ENCODE data around the gene AP5Z1.
"Not testable (repeated sequence)": the region's sequence is repeated elsewhere in the genome, so short reads cannot be mapped to it uniquely, and the experiment has no call there.

AP5Z1 gene

DNA sequence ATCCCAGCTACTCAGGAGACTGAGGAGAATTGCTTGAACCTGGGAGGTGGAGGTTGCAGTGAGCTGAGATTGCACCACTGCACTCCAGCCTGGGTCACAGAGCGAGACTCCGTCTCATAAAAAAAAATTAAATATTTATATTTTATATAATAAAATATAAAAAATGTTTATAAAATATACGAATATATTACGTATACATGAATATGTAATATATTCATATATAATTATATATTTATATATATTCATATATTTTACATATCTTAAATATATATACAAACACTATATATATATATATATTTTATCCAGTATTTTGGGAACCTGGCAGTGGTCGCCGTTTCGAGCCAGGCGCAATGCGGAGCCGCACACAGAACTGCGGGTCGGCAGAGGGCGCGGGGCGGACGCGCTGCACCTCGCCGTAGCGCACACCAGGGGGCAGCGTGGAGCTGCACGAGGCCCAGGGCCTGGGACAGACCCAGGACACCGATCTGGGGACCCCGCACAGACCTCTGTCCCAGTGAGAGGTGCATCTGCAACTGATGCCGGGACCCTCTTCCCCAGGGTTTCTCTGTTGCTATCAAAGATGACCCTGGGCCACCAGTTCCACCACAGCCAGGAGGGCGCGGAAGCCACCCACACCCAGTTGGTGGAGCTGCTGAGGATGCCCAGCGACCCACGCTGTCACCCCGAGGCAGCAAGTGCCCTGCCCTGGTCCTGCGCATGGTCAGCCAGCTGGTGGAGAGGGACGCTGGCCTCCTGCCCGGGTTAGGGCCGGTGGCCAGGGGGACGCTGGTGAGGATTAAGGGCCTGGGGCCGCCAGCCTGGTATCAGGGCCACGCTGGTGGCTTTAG, 22.7 kb downstream of the AP5Z1 start:
- no peak for DNase-seq (ENCODE audit: extremely low read depth, low read depth)
- TF ChIP-seq, protein P1, sequence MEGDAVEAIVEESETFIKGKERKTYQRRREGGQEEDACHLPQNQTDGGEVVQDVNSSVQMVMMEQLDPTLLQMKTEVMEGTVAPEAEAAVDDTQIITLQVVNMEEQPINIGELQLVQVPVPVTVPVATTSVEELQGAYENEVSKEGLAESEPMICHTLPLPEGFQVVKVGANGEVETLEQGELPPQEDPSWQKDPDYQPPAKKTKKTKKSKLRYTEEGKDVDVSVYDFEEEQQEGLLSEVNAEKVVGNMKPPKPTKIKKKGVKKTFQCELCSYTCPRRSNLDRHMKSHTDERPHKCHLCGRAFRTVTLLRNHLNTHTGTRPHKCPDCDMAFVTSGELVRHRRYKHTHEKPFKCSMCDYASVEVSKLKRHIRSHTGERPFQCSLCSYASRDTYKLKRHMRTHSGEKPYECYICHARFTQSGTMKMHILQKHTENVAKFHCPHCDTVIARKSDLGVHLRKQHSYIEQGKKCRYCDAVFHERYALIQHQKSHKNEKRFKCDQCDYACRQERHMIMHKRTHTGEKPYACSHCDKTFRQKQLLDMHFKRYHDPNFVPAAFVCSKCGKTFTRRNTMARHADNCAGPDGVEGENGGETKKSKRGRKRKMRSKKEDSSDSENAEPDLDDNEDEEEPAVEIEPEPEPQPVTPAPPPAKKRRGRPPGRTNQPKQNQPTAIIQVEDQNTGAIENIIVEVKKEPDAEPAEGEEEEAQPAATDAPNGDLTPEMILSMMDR (IDR thresholded peaks at IDR 0.05; ENCODE audit: low read depth, low read length): peak; percentile 78

DNA sequence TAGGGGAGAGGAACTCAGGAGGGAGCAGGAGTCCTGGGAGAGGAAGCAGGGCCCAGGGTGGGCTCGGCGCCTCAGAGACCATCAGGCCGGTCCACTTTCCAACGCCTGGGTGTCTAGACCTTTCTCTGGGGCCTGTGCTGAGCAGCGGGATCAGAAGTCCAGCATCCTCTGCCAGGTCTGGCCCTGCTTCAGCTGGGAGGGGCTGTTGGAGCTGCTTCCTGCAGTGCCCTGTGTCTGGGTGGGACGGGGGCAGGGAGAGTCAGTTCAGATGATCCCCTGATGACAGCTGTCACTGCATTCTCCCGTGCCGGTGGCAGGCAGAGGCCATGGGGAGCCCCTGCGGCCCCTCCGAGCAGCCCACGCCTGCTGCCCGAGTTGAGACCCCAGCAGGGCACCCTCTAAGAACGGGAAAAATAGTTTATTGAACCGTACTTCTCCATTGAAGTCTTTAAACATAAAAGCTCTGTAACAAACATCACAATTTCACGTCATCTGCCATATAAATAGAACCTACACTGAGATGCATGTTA, 23.3 kb downstream of the AP5Z1 start:
- TF ChIP-seq, protein P1 (IDR thresholded peaks at IDR 0.05; ENCODE audit: low read depth, low read length): no peak
- DNase-seq (ENCODE audit: extremely low read depth, low read depth): no peak

DNA sequence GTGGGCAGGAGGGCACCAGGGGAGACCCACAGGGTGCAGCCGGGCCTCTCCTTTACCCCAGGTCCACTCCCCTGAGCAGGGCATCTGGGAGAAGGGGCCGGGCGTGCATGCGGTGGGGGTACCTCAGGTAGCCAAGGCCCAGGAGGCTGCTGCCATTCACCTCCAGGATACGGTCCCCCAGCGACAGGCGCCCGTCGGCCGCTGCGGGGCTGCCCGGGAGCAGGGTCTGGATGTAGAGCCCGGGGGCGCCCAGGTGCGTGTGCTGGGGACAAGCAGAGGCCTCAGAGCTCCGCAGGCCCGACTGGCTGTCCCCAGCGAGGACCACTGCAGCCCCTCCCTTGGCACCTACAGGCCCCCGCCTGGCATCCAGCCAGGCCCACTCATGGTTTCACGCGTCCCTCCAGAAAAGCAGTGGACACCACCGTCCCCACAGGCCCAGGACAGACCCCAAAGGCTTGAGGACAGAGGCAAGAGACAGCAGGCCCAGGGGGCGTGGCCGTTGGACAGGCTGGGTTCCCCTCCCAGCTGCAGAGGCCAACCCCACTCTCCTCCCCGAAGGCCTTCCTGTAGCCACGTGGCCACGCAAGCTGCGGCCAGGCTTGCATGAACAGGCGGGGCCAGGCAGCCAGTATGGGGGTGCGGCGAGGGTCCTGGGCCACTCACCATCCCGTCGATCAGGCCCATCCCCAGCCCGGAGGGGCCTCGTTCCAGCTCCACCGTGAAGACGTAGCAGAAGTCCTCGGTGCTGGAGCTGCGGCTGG, 24.3 kb downstream of the AP5Z1 start:
- no peak for DNase-seq (ENCODE audit: extremely low read depth, low read depth)
- TF ChIP-seq, protein P1 (IDR thresholded peaks at IDR 0.05; ENCODE audit: low read depth, low read length): no peak

DNA sequence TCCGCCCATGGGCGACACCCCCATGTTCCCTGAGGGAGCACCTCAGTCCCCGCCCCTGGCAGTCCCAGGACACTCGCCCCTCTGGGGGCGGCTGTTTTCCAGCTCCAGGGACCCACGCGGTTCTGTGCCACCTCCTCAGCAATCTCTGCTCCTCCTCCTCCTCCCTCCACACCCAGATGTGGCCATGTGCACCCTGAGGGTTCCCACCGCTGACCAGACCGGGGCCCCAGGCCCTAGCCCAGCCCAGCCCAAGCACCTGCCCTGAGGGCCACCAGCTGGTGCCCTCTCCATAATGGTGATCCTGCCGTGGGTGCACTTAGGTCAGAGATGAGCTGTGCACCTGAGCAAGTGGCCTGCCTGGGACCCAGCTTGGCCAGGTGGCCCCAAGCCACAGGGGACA, 25.1 kb downstream of the AP5Z1 start:
- TF ChIP-seq, protein P1 (IDR thresholded peaks at IDR 0.05; ENCODE audit: low read depth, low read length): no peak
- no peak for DNase-seq (ENCODE audit: extremely low read depth, low read depth)

DNA sequence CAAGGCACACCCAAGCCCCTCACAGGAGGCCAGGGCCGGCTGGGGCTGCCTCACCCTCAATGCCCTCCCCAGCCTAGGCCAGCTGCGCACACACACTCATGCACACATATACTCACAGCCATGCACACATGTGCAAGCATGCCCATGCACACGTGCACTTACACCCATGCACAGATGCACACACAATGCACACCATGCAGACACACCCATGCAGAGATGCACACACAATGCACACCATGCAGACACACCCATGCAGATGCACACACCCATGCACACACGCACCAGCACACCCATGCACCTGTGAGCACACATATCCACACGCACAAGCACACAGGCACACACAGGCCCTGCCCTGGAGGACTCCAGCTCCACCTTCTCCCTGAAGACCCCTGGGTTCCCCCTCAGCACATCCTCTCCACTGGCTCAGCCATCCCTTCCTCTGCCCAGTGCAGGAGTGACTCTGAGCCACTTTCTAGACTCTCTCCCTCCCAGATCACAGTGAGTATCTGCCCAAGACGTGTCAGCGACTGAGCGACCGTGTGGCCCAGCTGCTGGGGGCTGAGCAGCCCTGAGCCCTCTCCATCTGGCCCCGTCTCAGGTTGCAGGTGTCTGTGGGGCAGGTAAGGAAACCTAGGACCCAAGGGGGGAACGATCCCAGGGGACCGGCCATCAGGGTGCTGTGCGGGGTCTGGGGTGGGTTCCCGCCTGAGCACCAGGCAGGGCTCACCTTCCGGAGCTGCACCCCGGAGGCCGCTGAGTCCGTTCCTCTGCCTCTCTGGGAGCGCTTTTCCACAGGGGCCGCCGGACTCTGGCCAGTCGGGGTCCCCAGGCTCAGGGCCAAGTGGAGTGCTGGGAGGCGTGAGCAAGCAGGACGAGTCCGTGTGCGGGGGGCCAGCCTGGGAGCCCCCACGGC, 25.8 kb downstream of the AP5Z1 start:
- TF ChIP-seq, protein P1 (IDR thresholded peaks at IDR 0.05; ENCODE audit: low read depth, low read length): no peak
- no peak for DNase-seq (ENCODE audit: extremely low read depth, low read depth)

DNA sequence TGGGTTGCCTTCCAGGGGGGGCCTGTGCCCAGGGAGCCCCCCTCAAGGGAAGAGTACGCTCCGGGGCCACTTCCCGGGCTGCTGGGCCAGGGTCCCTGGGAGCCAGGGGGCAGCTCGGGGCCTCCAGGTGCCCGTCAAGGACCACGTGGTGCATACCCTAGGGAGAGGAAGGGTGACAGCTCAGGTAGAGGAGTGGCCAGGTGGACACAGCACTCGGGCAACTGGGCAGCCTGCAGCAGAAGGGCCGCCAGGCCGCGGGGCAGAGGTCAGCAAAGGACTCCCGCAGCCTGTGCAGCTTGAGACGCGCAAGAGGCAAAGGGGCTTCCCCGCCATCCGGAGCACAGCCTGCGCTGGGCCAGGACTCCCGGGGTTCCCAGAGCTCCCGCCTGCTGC, 26.4 kb downstream of the AP5Z1 start:
- TF ChIP-seq, protein P1 (IDR thresholded peaks at IDR 0.05; ENCODE audit: low read depth, low read length): no peak
- DNase-seq (ENCODE audit: extremely low read depth, low read depth): no peak

DNA sequence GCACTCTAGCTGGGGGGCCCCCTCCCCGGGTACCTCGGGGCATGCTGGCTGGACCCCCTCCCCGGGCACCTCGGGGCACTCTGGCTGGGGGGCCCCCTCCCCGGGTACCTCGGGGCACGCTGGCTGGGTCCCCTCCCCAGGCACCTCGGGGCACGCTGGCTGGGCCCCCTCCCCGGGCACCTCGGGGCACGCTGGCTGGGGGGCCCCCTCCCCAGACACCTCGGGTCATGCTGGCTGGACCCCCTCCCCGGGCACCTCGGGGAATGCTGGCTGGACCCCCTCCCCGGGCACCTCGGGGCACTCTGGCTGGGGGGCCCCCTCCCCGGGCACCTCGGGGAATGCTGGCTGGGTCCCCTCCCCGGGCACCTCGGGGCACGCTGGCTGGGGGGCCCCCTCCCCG, 27.2 kb downstream of the AP5Z1 start:
- not testable (repeated sequence) for DNase-seq (ENCODE audit: extremely low read depth, low read depth)
